ENCODE measurements around the gene CSTF3.

DNA sequence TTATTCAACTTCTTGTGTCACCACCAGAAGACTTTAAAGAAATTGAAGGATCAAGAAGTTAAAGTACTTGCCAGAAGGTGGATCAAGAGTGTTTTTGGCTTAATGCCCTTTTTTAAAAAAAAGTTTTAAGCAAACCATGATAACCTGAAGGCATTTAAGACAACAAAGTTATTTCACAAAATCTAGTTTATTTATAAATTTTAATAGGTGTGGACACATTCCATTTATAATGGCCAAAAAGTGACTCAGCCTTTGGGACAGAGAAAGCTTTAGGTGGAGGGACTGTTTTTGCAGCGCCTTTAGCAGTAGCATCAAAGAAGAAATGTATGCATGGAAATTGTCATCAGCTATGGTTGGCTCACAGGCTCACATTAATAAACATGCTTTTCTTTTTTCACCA lies 104.0 kb downstream of the CSTF3 start:
- TF ChIP-seq, protein P1, sequence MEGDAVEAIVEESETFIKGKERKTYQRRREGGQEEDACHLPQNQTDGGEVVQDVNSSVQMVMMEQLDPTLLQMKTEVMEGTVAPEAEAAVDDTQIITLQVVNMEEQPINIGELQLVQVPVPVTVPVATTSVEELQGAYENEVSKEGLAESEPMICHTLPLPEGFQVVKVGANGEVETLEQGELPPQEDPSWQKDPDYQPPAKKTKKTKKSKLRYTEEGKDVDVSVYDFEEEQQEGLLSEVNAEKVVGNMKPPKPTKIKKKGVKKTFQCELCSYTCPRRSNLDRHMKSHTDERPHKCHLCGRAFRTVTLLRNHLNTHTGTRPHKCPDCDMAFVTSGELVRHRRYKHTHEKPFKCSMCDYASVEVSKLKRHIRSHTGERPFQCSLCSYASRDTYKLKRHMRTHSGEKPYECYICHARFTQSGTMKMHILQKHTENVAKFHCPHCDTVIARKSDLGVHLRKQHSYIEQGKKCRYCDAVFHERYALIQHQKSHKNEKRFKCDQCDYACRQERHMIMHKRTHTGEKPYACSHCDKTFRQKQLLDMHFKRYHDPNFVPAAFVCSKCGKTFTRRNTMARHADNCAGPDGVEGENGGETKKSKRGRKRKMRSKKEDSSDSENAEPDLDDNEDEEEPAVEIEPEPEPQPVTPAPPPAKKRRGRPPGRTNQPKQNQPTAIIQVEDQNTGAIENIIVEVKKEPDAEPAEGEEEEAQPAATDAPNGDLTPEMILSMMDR (IDR thresholded peaks at IDR 0.05; ENCODE audit: borderline replicate concordance, extremely low read depth, low read length, poor library complexity, severe bottlenecking): no peak
- no peak for TF ChIP-seq EZH2 (IDR thresholded peaks at IDR 0.05; ENCODE audit: borderline replicate concordance, low read depth, low read length, severe bottlenecking)

Data from DND-41 (cell line).